NOMO-1 (cell line): ENCODE results near the gene HHIPL1.
"Not testable (repeated sequence)": the region's sequence is repeated elsewhere in the genome, so short reads cannot be mapped to it uniquely, and the experiment has no call there.

ENCODE experiments used
- DNase-seq, 2 experiments: peaks; one replicate each; lab custom pipeline; 2025; ENCODE audit not compliant: unreplicated experiment in 2 of 2; lab: John Stamatoyannopoulos, UW

HHIPL1 gene

DNA sequence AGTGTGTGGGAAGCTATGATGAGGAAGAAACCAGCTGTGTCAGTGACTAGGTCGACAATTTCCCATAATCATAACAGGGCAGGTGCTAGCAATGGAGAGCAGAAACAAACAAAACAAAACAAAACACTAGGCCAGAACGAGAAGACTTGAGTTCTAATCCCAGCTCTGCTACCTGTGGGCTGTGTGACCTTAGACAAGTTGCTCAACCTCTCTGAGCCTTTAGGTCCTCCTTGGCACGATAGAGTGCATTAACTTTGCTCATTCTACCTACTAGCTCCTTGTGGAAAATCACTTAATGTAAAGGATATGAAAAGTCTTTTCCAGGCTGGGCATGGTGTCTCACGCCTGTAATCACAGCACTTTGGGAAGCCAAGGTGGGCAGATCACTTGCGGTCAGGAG is 11.2 kb downstream of the HHIPL1 start:
- DNase-seq, result no peak

DNA sequence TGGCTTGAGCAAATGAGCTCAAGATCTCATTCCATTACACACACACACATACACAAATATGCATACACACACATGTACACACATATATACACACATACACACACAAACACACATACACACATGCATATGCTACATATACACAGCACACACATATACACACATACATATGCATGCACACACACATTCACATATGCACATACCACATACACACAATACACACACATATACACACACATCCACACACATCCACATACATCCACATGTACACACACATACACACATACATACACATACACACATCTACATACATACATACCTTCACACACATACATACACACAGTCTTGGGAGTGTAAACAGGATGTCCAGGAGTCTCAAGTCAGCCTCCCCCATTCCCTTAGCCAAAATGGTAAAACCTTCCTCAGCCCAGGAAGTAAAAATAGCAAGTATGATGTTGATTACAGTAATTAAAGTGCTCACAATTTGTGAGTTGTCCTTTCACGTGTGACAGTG is 12.8 kb downstream of the HHIPL1 start:
- no peak for DNase-seq

DNA sequence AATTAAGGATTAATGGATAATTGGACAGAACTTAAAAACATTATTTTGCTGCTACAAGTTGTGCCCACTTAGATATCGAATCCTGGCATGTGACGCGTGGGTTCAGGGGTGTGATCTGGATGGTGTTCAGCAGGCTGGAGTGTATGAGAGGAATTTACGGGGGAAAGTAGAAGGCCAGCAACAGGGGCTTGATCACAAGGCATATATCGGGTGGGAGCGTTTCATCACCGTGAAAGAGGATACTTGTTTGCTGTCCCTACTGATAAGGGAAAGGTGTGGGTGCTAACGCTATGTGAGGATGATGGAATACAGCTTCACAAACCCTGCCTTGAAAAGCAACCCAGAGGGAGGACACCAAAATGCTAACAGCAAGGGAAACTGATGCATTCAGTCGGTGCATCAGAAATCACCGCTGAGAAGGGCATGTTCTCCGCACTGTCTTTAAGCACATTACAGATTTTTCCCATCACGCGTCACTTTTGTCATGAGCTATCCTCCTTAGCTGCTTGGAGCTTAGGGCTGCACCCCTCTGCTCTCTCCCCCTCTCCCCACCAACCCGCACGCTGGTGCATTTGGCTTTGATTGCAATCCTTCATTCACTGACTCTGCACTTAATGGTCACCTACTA is 13.4 kb downstream of the HHIPL1 start:
- no peak for DNase-seq

DNA sequence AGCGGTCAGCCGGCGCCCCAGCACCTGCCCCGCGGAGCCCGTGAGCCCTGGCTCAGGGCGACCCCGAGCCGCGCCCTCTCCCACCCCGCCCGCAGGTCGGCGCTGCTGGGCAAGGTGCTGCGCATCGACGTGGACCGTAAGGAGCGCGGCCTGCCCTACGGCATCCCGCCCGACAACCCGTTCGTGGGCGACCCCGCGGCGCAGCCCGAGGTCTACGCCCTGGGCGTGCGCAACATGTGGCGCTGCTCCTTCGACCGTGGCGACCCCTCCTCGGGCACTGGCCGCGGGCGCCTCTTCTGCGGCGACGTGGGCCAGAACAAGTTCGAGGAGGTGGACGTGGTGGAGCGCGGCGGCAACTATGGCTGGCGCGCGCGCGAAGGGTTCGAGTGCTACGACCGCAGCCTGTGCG is 14.4 kb downstream of the HHIPL1 start:
- DNase-seq, result no peak

DNA sequence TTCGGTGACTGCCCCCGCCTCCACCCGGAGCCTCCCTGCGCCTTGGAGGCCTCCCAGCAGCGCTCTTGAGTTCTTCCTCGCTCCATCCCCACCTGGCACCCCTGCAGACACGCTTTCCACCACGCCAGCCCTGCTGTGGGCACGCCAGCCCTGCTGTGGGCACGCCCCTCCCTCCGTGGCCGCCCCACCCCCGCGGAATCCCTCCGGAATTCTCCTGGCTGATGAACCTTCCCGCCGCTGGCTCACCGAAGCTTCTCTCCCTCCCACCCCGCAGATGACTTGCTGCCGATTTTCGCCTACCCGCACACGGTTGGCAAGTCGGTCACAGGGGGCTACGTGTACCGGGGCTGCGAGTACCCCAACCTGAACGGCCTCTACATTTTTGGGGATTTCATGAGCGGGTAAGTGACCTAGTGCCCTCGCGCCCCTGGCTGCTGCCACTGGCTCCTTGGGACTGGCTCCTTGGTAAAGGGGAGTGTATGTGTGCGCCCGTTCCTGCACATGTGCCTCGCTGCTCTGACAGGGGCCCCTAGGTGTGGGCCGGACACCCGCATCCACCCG is 15.2 kb downstream of the HHIPL1 start:
- DNase-seq, result no peak

DNA sequence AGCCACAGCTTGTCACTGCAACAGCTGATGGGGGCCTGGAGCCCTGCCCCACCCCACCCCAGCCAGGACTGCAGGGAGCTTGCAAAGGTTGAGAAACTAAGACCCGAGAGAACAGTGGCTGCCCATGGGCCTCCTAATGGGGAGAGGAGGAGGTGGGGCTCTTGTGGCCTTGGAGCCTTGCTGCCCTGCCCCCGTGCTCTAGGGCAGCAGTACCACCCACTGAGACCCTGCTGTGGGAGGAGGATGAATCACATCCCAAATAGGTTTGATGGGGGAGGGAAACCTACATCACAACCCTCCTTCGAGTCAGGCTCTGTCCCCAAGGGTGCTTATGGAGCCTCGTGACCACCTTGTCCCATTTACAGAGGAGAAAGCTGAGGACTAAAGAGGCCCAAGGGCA is 15.9 kb downstream of the HHIPL1 start:
- no peak for DNase-seq

DNA sequence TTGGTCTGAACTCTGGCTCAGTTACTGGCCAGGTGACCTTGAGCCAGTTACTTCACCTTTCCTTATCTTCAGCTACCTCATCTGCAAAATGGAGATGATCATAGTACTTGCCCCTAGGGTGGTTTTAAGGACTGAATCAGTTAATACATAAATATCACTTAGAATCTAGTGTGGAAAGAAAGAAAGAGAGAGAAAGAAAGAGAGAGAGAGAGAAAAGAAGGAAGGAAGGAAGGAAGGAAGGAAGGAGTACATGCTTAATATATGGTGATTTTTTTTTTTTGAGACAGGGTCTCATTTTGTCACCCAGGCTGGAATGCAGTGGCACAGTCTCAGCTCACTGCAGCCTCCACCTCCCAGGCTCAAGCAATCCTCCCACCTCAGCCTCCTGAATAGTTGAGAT is 16.3 kb downstream of the HHIPL1 start:
- DNase-seq, result not testable (repeated sequence)

DNA sequence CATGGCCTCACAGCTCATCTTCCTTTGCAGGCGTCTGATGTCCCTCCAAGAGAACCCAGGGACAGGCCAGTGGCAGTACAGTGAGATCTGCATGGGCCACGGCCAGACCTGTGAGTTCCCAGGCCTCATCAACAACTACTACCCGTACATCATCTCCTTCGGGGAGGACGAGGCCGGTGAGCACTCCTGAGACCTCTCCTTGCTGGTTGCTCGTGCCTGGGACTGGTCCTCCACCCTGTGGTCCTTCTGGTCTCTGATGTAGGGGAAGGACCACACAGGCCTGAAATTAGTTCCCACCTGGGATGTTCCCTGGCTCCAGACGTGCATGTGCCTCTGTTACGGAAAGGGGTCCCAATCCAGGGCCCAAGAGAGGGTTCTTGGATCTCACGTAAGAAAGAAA is 17.9 kb downstream of the HHIPL1 start:
- no peak for DNase-seq

DNA sequence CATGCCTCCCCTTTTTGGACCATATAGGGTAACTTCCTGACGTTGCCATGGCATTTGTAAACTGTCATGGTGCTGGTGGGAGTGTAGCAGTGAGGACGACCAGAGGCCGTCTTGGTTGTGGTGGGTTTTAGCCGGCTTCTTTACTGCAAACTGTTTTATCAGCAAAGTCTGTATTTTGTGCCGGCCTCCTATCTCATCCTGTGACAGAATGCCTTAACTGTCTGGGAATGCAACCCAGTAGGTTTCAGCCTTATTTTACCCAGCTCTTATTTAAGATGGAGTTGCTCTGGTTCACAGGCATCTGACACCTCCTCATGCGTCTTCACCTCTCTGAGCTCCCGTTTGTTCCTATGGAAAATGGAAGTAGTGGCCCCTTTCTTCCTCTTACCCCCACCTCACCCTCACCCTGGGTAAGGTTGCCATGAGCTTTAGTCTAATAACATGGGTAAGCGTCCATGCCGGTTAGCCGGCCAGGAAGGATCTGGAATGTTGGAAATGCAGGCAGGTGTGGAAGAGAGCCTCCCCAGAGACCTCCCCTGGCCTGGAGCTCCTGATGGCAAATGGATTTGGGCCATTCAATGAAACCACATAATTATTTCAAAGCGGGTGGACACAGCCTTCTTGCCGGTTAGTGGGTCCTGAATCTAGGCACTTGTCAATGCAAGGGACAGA is 18.6 kb downstream of the HHIPL1 start:
- no peak for DNase-seq

DNA sequence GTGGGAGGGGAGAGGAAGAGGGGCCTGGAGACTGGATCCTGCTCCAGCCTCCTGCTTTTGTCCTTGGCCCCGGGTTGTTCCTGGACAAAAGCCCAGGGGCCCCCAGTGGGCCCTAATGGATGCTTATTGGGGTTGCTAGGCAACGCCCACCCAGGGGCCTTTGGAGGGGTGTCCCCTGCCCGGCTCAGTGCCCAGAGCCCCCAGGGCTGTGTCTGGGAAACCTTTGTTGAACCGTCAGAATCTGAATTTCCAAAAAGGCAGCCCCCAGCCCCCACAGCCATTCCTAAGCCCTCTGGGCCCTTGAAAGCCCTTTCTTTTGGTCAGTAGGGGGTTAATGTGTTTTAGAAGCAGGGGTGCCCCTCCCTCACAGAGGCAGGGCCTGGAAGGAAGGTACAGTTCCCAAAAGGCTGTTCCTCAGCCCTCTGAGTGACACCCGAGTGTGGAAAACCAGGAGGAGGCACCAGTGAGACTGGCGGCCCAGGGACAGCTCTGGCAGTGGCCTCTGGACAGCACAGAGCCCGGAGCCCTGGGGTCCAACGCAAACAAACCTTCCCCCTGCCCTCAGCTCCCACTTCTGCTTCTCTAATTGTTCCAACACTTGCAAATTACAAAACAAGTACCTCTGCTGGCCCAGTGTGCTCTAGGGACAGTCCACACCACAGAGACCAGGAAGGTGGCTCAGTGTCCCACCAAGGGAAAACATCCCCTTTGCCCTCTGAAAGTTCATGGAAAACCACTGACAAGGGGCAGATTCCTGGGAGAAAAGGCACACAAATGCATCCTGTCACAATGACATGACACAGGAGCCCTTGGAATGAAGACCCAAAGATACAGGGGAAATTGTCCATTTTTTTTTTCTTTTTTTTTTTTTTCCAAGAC is 19.4 kb downstream of the HHIPL1 start:
- no peak for DNase-seq

DNA sequence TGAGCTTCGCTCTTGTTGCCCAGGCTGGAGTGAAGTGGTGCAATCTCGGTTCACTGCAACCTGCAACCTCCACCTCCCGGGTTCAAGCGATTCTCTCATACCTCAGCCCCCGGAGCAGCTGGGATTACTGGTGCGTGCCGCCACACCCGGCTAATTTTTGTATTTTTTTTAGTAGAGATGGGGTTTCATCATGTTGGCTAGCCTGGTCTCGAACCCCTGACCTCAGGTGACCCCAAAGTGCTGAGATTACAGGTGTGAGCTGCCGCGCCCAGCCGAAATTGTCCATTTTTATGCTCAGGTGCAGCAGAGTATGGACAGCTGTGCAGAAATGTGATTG is 20.0 kb downstream of the HHIPL1 start:
- DNase-seq, result no peak

DNA sequence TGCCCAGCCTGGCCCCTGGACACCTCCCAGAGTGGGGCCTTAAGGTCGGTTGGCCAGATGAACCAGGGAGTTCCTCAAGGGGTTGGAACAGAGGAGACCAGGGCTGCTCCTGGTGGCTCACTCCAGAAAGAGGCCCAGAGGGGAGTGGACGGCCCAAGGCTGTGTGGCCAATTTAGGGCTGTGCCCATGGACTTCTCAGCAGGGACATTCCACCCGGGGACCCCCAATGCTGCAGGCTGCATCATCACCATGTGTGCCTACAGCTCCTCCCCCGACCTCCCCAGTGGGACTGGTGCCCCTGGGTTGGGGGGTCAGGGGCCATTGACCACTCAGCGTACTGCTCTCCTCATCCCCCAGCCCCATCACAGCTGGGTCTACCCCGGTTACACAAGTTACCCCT is 21.6 kb downstream of the HHIPL1 start:
- DNase-seq, result no peak

DNA sequence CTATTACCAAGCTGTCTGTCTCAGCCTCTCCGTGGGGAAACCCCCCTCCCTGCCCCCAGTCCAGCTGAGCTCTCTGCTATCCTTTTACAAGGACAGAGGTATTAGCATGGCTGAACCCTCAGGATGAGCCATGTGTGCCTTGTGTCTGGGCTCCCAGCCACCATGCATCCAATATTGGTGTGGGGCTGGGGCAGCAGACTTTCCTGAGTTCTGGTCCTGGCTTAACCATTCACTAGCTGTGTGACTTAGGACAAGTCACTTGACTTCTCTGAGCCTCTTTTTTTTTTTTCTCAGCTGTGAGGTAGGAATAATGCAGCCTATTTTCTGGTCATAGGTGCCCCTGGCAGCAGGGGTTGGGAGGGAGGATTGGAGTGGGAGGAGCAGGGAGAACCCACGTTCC is 22.1 kb downstream of the HHIPL1 start:
- no peak for DNase-seq

DNA sequence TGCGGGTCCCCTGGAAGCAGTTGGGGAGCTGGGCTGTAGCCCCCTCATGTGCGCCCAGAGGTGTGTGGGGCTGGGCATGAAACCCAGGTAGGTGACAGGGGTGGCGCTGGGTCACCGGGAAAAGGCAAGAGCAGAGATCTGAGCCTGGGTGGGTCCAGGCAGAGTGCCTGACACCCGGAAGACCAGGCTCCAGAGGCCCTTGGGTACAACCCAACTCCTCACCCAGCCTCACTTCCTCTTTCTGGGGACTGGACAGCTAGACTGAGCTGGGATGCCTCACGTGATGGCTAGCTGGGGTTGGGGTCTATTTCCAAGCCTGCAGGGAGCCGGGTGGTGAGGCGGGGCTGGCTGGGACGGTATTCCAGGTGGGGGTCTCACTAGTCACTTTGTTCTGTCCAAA is 22.9 kb downstream of the HHIPL1 start:
- DNase-seq, result peak; percentile 22 to 42

DNA sequence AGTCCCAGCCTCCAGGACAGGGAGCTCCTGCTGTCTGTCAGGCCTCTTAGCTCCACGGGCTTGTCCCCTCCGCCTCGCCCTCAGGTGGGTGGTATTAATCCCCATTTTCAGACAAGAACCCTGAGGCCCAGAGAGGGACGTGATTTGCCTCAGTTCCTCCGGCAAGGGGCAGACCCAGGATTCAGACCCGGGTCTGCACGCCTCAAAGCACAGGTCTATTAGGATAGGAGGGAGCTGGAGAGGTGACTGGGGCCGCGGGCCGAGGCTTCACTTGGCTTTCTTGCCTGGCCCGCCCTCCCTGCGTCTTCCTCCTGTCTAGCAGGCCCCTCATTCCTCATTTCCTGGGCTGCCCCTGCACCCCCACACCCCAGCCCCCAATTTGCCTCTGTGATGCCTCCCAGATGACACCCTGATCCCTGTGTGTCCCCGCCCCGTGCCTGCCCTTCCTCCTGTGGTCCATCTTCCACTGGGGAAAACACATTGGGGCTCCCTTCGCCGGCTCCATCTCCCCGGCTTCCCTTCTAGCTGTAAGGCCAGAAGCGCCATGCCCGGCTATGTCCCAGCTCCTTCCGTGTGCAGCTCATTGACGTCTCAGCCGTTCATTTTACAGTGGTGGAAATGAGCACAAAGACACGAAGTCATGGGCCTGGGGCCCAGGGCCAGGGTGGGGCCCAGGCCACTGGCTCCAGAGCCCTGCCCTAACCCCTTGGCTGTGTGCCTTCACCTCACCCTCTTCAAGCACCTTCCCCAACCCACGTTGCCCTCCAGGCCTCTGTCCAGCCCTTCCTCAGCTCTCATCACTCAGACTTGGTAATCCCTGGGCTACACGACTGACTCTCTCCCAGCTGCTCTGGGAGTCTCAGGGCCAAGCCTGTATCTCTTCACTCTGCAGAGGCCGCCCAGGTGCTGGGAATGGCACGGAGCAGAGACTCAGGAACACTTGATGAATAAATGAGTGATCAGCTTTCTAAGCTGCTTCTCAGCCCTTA is 23.7 kb downstream of the HHIPL1 start:
- DNase-seq, result no peak

DNA sequence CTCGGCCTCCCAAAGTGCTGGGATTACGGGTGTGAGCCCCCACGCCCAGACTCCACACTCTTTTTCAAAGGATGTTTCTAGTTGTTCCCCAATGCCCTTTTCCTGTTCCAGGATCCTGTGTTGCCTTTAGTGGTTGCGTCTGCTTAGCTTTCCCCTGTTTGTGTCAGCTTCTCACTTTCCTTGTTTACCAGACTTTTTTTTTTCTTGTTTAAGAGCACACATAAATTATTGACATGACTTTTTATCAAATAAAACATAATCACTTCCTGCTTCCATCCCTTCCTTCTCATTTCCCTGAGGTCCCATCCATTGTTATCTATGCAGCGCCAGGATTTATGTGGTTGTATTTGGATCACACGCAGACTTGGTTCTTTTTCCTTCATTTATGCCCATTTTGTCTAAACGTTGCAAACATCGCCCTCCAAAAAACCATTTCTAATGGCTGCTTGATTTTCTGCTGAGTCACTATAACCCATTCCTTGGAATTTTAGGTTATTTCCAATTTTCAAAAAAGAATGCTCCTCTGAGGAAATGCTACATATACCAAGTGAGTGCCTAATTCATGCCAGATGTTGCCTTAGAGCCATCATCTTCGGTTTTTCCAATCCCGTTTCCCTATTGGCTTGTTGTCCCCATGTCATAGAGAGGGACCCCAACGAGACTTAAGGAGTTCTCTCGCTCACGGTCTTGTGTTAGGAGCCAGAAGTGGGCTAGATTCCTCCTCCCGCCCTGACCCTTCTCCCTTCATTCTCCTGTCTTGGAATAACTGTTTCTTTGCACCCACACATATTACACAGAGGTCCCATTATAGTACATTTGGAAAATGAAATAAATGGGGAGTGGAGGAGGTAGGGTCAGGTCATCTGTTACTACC is 25.7 kb downstream of the HHIPL1 start:
- DNase-seq, result no peak

DNA sequence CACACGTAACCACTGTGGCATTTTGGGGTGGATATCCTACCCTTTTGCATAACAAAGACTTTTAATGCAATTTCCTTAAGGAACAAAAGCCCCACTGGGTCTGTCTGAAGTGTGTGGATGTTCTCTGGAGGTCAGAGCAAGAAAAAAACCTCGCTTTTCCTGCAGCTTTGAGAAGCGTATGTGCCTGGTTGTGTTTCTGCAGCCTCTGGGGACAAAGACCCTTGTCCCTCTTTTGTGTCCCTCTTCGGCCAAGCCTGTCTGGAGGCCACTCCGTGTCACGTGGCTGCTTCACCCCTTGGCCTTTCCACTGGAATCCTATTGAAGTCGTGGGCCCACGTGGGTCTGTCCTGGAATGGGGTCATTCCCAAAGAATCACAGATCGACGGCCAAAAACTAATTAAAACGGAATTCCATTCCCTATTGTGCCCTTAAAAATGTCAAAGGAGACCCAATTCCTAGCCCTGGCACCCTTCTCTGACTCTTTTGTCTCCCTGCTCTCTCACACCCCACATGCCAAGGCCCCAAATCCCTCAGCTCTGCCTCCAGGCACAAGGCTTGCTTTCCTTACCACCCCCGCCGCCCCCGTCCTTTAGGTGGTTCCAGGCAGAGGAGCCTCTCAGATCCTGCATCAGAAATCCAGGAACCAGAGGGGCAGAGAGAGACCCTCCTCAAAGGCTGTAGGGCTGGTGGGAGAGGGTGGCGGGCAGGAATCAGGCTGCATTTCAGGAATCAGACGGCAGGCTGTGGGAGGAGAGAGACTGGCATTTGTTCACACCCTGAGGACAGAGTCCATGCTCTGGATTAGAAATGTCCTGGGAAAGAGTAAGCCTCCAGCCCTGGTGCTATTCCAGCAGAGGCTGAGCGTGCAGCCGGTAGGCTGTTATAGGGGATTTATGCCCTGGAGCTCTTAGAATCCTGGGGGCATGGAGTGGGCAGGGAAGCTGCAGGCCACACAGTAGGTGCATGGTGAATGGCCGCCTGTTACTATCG is 26.6 kb downstream of the HHIPL1 start:
- DNase-seq, result no peak
